T1000 (cell line): Measurements from ENCODE around the gene PROK1.

Experiments
- DNase-seq: peaks from one replicate; lab custom pipeline; 2025; ENCODE audit warnings: mixed read lengths; lab: John Stamatoyannopoulos, UW

PROK1 gene

DNA sequence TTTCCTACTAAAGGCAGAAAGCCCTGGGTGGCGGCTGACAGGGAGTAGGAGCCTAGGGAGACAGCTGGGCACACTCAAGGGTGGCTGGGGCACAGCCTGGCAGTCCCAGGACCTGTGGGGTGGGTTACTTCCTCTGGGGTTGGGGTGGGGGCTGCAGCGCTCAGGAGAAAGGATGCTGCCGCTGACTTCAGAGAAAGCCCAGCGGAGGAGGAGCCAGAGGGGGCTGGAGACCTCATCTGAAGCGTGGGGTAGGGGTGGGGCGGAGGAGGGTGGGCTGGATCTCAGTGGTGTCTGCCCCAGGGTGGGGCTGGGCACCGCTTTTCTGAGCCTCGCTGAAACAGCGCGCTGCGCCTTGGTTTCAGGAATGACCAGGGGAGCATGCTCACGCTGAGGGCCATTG is 37.2 kb downstream of the PROK1 start:
- no peak for DNase-seq

DNA sequence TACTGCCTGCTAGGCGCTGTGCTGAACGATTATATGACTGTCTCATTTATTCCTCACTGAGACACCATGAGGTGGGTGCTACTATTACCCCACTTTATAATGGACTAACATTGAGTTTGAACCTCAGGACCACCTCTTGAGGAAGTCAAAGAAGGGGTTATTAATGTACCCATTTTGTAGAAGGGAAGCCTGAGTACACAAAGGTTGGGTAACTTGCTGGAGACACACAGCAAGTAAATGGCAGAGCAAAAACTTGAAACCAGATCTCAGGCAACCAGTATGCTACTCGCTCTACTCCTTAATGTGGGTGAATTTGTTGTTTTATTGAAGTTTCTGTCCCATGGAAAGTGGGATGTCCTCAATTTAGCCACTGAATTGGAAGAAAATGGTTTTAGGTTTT is 37.9 kb downstream of the PROK1 start:
- no peak for DNase-seq

DNA sequence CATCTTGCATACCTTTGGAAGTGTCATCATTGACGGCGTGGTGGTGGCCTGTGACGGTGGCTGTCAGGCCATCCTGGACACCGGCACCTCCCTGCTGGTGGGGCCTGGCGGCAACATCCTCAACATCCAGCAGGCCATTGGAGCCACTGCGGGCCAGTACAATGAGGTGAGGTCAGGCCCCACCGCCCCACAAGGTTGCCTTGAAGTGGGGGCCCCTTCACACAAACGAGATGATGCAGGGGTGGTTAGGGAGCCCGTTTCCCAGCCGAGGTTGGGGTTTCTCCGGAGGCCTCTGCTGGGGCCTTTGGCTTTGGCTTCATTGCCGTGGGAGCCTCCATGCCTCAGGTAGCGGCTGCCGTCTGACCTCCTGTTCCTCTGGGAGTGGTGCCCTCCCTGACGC is 38.5 kb downstream of the PROK1 start:
- no peak for DNase-seq

DNA sequence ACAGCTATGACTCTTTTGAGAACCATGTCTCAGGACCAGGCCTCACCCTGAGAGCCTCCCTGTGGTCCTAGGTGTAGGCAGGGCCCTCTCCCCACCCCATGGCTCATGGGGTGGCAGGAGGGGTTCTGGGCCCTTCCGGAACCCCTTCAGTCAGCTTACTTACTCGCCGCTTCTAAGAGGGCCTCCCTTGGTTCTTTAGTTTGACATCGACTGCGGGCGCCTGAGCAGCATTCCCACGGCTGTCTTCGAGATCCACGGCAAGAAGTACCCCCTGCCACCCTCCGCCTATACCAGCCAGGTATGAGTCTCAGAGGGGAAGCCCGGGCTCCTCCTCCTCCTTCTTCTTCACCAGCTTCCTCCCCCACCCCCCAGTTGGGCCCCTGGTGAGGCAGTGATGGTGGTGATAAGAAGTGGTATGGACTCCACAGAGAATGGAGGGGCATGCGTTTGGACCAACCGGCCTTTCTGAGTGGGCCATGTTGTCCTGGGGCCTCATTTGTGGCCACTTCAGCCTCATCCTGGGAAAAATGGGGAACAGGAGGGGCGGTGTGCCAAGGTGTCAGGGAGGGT is 39.1 kb downstream of the PROK1 start:
- no peak for DNase-seq

DNA sequence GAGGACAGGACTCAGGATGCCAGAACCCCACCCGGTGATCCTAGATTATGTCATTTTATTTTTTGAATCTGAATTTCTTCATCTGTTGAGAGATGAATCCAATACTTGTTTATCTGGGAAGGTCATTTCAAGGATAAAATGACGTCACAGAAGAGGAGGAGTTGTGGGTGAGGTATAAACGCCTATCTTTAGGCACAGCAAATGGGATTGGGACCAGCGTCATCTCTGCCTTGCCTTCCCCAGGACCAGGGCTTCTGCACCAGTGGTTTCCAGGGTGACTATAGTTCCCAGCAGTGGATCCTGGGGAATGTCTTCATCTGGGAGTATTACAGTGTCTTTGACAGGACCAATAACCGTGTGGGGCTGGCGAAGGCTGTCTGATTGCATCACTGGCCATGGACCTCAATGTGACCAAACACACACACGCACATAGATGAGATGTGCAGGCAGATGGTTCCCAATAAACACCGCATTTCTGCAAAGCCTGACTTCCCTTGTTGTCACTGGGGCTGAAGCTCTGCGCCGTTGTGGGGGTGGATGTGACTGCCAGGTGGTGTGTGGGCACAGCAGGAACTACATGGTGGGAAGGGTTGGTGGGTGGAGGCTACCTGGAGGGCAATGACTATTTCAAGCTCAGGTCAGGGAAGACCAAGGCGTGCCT is 40.0 kb downstream of the PROK1 start:
- DNase-seq, result no peak

DNA sequence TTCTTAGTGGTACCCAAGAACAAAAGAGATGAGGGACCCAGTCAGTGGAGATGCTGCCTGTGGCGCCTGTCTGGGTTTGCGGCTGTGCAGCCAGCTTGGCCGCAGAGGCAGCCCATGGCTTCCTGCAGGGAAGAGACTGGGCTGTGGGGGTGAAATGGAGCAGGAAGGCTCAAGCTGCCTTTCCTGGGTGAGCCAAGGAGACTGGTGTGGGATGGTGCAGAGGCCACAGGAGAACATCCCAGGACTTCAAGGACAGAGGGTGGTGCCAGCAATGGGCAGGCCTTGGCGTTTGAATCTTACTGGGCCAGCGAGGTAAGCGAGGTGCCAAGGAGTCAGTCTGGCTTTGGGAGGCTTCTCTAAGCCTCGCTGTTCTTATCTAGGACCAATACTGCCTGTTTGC is 41.6 kb downstream of the PROK1 start:
- DNase-seq, result no peak

DNA sequence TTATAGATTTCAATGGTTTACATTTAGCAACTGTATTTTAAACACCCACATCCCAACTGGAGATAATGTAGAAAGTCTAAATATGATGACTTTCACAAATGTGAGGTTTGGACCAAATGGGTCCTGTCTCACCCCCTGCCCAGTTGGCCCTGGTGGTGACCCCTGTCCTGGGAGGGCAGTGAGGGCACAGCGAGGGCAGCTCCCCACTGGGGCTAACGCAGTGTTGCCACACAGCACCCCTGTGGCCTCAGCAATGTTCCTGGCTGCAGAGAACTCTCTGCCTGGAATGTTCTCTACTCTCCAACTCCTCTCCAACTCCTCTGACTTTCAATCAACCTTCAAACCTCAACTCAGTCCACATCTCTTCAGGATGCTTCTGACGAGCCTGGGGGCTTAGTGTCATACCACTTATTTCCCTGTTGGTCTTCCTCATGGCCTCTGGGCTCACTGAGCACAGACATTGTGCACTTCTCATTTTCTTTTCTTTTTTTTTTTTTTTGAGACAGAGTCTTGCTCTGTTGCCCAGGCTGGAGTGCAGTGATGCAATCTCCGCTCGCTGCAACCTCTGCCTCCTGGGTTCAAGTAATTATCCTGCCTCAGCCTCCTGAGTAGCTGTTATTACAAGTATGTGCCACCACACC is 42.2 kb downstream of the PROK1 start:
- no peak for DNase-seq

DNA sequence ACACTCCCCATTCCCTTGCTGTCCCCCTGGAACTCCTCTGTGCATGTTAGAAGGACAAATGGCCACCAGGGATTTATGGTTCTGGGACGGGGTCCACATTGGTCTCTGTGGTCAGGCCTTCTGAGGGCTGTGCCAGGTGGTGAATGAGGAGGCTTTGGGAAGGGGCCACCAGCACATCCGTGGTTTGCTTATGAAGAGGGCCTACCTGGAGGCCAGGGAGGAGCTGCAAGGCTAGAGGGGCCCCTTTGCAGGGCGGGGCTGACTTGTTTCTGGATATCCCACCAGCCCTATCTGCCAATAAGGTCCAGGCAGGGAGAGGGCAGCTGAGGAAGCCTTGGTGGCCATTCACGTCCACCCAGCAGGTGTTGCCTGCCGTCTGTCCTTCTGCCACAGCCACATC is 43.1 kb downstream of the PROK1 start:
- no peak for DNase-seq

DNA sequence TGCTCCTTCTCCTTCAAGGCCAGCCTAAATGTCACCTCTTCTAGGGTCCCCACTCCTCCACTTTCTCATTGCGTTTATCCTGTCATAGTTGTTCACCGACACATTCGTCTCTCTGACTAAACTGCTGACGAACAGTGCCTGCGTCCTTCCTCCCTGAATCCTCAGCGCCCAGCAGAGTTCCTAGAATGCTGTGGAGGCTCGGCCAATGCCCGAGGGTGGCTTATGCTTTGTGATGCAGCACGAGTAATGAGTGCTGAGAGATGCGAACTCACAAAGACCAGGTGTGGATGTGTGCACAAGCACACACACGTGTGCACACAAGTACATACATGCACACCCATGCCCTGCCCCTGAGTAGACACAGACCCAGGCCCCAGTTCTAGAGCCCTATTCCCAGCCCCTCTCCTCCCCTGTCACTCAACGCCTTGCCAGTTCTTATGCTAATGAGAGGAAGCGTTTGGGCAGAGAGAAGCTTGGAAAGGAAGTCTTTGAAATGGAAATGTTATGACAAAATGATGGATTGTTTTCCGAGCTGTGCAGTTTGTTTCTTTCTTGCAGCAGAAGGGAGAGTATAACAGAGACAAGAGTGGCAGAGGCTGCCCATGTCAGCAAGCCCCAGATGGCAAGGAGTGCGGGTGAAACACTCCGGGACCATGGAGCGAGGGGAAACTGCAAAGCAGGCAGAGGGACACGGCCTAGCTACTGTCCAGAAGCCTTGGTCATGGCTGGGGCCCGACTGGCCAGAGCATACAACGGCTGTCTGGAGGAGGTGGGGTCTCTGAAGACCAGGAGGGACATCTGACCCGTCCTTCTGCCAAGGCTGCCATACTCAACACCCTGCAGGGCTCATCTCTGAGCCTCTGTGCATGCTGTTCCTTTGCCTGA is 43.8 kb downstream of the PROK1 start:
- no peak for DNase-seq

DNA sequence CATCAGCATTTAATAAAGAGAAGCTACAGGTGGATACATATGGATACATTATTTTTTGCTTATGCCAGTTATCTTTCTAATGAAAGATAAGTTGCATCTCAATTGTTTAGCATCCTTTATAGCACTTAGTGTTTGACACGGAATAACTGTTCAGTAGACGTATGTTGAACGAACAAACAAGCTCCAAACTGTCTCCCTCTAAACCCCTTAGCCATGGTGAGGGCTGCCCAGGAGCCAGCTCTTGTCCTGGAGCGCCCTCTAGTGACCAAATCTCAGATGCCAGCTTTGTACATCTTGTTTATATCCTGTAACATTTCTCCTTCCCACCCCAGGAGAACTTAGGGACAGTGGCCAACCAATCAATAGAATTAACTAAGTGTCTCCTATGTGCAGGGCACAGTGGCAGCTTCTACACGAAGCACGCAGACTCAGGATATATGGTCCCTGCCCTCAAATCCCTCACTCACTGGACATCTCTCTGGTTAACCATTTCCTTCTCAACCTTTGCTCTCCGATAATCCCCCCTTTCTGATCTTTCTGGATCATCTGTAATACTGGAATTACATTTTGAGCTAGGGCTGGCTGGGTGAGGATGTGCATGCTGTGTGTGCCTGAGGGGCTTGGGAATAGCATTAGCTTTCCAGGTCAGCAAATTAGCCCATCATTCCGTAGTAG is 45.1 kb downstream of the PROK1 start:
- peak; percentile 50 for DNase-seq

DNA sequence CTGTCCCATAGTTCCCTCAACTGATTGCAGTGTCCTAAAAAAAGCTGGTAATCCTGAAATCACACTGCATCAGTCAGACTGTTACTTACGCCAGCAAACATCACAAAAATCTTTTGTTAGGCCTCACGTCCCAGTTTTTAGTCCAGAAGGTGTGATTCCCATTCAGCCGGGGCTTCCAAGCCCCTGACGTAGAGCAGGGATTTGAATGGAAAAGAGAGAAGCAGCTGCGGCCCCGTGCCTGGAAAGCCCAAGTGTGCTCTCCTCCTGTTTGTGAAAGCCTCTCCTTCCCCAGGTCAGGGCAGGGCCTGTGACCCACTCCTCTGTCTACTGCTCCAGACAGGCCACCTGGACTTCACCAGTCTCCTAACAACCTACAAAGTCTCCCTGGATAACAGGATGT is 47.3 kb downstream of the PROK1 start:
- no peak for DNase-seq

DNA sequence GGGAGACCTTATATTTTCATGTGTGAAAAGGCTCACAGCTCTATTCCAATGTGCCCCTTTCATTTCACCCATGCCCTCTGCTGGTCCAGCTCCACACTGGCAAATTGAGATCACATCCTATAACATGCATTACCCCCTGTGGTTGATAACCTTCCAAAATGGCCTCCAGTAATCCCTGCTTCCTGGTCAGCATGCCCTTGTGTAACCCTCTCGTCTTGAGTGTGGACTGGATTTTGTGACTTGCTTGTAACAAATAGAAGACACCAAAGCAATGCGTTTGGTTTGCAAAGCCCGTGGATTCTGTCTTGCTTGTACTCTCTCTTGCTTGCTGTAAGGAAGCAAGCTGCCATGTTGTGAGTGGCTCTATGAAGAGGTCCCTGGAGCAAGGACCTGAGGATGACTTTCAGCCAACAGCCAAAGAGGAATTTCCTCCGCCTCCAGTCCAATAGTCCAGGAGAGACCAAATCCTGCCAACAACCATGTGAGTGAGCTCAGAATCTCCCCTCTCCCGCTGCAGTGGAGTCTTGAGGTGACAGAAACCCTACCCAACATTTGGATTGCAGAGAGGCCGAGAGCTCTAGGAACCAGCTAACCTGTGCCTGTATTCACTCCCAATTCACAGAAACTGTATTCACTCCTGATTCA is 50.7 kb downstream of the PROK1 start:
- DNase-seq, result no peak

DNA sequence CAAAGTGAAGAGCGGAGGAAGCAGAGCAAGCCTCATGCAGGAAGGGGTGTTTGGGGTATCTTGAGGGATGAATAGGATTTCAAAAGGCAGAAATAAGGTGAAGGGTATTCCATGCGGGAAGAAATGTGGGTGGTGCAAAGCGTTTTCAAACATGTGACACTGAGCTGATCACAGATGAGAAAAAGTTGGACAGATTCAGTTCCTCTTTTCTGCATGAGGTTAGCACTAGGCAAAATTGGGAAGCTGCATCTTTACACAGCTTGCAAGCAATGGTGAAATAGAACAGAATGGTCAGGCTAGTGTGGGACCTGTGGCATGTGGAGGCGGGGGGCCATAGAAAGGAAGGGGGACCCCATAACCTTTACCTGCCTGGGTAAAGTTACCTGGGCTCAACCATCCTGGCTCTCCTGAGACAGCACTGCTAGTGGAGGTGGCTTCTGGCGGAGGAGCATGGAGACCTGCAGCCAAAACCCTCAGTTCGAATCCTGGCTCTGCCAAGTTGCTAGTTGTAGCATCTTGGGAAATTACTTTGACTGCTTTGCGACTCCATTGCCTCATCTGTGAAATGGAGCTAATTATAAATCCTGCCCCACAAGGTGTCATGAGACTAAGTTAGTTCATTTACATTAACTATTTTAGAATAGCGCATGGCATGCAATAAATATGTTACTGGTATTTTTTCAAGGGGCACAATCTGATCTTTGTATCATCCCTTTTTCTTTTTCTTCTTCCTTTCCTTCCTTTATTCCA is 51.6 kb downstream of the PROK1 start:
- DNase-seq, result no peak

DNA sequence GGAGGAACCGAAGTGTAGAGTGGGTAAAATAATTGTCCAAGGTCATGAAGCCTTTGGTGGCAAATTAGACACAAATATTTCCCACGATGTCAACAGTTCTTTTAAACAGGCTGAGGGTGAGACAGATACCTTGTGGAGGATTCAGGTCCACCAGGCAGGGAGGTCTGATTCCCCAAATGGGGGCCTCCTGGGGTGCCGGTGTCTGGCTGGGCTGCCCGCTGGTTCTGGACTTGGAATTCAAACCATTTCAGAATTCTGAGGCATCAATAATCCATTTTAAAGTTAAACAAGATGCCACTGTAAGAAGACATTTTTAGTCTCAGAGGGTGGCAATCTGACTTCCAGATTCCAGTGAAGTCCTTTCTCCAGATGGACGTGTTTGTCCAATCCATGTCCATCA is 52.5 kb downstream of the PROK1 start:
- DNase-seq, result no peak

DNA sequence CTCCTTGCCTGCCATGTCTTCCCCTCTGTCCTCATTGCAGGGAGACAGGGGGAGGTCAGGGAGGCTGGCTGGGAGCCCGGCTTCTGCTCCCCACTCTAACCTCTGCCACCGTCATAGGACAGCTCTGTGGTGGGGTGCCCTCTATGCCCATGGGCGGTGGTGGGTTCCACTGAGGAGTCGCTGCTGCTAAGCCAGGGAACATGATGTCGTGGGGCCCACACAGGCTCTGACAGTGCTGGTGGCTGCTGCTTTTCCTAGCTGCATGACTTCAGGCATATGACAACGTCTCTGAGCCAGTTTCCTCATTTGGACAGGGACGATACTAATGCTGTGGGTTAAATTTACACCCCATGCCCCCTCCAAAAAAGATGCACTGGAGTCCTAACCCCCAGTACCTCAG is 53.3 kb downstream of the PROK1 start:
- no peak for DNase-seq

DNA sequence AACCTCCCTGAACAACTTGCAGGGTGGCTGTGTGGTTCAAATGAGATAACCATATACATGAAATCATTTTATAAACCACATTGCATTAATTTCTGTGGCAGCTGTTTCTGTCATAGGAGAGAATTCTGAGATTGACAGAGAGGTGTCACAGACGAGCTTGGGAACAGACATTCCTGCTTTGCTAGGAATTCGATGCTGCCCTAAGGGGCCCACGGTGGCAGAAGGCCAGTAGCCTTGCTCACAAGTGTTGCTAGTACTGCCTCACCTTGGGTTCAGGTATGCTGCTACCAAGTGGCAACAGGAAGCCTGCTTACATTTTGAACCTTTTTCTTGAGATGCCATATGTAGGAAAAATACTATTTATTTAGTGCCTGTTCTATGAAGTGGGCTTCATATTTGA is 54.6 kb downstream of the PROK1 start:
- no peak for DNase-seq

DNA sequence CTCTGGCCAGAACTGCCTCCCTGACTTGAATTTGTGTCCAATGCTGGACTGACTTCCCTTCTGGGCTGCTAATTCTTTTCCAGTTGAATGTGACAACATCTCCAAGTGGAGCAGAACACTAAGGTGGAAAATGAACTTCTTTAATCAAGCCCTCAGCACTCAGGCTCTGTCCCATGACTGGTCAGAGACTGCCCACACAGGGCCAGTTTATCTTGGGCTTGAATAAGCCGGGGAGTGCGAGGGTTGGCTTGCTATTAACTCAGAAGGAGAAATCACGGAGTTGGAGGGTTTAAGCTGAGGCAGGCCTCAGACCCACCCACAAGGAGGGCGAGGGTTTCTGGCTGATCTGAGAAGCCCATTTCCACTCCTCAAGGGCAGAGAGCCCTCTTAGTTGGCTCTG is 55.6 kb downstream of the PROK1 start:
- DNase-seq, result no peak
